Measurements from ENCODE around the gene FRMD8. TPM values are rescaled to one million over a fixed set of nuclear protein-coding genes. Genes with fewer than 3 reads are reported as not detected.

FRMD8 gene
- total RNA-seq, 1 donor from 2014 or later: 57.5 TPM

DNA sequence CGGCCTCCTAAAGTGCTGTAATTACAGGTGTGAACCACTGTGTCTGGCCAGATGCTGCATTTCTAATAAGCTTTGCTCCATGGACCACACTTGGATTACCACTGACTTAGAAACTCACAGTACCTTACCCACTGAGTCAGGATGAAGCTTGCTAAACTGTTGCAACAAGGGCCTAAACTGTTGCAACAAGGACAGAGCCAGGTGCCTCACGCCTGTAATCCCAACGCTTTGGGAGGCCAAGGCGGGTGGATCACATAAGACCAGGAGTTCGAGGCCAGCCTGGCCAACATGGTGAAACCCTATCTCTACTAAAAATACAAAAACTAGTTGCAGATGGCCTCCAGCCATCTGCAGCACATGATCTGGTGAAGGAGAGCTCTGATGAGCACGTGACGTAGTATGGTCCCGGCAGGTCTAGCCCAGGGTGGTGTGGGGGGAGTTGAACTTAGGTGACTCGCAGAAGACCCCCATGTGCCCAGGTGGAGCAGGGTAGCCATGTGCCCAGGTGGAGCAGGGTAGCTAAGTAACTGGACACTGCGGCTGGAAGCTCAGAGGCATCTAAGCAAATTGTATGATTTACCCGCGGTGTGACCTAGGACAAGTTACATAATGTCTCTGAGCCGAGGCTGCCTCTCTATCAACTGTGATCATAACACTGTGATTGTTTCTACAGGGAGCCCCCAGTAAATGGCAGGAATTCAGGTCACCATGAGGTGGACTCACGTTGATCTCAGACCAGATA lies 12.4 kb upstream of the FRMD8 start:
- intact Hi-C loops (cut with micrococcal nuclease): no loop called here

DNA sequence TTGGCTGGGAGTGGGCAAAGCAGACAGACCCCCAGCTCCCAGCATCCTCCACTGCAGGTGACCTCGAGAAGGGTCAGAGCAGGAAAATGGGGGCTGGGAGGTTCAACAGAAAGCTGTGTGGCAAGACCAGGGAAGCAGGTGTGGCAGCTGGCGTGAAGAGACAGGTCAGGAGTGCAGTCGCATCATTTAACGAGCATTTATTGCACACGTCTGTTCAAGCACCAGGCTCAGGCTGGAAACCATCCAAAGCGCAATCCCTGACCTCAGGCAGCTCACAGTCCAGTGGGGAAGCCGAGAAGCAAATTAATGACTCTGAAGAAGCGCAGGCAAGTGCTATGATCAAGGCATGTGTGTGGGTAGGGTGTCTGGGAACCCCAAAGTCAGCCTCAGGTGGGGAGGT lies 11.4 kb upstream of the FRMD8 start:
- intact Hi-C loops (cut with micrococcal nuclease): no loop called here

DNA sequence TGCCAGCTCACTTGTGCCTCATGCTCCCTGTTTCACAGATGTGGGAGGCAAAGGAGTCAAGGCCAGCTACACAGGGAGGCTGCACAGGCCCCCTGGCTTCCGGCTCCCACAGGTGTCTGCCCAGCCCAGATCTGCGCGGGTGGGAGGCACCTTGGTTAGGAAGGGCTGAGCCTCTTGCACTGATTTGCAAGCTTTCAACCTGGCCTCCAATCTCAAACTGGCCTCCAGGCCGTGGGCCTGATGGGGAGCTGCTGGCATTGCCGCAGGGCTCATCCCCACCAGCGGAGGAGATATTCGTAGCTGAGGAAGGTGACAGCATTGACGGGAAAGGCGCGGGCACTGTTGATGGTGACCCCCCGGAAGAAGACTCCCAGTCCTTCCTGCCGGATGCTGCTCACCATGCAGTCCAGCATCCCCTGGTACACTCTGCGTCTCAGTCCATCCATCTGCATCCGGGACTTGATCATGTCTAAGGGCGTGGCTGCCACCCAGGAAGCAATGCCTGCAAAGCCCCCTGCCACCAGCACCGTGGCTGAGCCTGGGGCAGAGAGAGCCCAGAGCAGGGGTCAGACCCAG lies 10.2 kb upstream of the FRMD8 start:
- intact Hi-C loops (cut with micrococcal nuclease): no loop called here

DNA sequence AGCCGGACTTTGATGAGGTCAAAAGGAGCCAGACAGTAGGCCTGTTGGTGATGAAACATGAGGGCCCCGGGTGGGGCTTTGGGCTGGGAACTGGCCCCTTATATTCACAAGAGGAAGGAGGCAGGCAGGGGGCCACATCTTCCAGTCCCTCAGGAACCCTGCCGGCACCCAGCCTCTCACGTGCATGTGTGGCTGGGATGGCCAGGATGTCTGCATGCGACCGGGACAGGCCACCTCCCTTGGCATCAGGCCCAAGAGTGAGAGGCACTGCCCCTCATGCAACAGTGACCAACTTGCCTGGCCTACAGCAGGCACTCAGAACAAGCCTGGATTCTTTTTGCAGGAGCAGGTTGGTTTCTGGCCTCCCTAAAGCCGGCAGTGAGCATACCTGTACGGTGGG lies 9.4 kb upstream of the FRMD8 start:
- intact Hi-C loops (cut with micrococcal nuclease): no loop called here

DNA sequence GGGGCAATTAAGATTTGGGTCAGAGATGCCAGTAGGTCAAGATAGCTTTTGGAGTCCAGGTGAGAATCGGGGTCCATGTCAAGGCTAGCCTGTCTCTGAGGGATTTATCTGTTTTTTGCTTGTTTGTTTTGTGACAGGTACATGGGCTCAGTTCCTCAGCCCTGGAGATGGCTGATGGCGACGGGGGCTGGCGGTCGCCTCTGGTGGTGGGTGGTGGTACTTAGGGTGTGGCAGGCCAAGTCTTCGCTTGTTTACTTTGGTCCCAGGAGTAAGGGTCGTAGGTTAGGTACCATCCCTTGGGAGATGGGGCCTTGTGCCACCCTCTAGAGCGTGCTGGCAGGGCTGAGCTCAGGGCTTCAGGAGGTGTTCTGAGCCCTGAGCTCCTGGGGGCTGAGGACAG lies 8.7 kb upstream of the FRMD8 start:
- intact Hi-C loops (cut with micrococcal nuclease): no loop called here

DNA sequence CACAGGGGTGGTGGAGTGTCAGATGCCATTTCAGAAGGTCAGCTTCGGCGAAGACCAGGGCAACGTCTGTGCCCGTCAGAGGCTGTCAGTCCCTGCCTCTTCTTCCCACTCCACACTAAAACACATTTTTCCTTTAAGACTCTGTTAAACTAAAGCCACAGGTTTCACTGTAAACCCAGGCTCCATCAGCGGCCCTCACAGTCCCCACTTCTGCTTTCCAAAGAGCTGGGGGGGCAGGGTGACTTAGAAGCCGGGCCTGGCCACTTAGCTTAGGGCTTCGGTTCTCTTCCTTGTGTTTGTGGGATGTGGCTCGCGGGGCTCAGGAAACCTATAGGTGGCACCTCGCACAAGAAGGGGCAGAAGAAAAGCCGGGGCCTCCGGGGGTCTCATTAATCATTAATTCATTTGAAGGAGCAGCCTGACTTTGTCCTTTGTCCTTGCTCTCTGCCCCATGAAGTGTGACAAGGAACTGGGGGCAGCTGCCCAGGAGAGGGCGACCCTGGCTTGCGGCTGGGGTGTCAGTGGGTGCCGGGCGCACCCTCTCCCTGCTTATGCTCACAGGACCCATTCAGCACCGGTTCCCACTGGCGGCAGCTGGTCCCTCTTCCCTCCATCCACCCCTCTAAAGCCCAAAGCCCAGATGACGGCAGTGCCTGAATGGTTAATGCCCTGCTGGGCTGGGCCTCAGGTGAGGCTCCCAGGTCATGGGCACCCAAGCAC lies 8.1 kb upstream of the FRMD8 start:
- intact Hi-C loops (cut with micrococcal nuclease): no loop called here

DNA sequence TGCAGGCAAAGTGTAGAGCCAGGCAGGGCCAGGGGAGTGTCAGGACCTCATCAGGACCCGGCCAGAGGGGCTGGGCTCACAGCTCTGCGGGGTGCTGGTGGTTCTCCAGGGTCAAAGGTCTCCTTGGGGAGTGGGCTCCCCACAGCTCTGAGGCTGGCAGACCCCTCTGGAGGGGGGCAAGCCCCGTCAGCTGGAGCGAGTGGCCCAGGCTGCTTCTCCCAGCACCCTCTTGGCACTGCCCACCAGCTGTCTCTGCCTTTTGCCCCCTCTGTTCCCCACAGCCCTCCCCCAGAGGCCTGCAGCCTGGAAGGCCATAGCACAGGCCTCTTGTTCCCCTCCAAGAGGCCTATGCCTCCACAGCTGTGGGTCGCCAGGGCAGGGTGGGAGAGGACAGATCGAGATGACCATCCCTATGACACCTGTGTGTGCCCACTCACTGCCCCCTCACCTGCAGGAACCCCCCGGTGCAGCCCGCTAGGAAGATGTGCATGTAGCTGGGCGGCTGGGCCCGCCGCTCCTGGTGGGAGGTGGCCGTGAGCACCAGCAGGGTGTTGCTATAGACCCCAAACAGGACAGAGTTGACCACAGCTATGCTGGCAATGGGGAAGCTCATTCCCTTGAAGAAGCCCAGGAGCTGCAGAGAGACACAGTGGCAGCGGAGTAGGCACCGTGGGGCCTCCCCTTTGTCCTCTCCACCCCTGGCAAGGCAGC lies 7.4 kb upstream of the FRMD8 start:
- intact Hi-C loops (cut with micrococcal nuclease): no loop called here

DNA sequence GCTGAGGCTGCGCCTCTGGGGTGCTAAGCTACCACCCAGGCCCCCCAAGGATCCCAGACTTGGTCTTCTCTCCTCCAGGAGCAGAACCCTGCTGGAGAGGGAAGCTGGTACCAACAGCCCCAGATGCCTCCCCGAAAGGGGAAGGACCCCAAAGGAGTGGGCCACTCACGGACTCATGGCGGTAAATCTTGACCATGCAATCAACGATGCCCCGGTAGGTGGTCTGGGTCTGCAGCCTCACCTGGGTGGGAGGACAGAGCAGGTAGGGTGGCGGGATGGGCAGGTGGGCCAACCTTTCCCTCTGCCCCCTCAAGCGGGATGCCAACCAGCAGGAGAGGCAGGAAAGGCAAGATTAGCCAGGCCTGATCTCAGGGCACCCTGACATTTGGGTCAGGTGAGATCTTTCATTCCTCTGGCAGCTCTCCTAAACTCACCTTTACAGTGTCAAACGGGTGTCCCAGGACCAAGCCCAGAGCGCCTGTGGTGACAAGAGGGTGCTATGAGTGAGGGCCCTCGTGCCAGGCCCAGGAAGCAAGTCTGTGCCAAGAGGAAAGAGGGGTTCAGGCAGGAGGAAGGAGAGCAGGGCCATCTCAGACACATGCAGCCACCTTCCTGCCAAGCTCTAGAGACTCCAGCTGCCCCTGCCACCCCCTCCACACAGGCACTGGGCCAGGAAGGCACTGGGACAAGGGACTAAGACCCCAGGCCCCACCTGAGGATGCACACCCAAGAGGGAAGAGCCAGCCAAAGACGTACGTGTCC lies 6.6 kb upstream of the FRMD8 start:
- intact Hi-C loops (cut with micrococcal nuclease): no loop called here

DNA sequence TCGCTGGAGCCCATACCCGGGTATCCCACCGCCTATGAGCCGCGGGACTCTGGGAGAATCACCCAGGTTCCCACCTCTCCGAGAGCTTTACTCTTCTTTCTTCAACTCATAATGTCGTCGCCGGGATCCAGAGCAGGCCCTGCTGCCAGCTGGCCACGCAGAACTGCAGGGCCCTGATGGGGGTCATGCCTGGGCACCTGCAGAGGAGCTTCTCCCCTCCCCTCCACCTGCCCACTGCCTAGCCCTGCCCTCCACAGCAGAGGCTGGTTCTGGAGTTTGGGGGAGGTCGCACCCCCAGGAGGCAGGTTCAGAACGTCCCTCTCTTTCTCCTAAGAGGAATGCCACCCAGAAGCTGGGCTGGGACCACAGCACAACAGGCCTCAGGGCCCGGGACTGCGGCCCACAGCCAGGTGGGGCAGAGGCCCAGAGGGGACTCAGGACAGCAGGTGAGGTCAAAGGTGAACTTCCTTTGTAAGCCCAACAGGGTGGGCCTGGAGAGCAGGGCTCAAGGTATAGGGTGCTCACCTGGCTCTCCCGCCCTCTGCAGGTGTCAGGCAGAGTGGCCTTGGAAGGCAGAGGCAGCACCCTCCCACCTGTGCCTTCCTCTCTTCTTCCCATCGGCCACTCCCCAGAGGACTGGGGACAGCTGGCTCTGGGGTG lies 5.8 kb upstream of the FRMD8 start:
- intact Hi-C loops (cut with micrococcal nuclease): no loop called here

DNA sequence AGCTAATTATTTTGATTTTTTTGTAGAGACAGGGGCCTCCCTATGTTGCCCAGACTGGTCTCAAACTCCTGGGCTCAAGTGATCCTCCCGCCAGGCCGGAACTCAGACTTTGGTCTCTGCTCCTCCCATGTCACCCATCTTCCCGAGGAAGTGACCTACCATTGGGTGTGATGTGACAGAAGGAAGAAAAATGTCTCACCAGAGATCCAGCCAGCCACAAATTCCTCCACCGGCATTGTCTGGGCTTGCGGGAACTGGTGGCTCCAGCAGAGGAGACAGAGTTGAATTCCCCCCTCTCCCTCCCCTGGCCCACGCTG lies 4.8 kb upstream of the FRMD8 start:
- intact Hi-C loops (cut with micrococcal nuclease): loop anchor here (1.0 to 2.0 kb wide), 9 partner anchors 15 to 193 kb away; partner anchors contain the start of genes DPF2, MALAT1 and TIGD3

DNA sequence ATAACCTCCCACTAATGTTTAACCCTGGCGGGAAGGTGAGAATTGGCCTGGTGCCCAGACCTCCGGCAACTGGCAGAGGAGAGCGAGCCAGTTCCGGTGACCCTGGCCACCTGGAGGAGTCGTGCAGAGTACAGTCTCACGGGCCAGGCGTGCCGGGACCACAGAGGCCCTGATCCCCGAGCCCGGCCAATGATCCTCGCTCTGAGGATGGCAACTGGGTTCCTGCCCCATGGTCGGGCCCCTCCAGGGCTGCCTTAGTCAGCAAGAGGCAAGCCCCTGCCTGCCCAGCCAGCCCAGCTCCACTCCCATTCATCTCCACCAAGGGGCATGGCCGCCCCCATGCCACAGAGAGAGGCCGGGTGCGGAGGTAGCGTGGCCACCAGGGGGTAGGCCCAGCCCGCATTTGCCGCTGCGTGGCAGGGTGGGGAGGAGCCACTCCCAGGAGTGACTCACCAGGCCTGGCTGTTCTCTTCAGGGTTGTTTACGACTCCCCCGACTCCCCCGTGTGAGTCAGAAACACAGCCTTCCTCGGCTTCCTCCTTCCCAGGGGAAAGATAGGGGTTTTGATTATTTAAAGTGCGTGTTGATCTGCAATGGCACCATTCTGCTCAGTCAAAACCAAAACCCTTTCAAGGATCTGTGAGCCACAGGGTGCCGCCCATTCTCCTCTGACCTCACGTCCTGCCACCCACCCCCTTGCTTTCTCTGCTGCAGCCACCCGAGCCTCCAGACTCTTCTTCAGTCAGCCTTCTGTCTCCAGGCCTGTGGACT lies 4.2 kb upstream of the FRMD8 start, which contains the start of gene SLC25A45:
Gene SLC25A45 (minus strand): TSS at position 614 of the 771 bp plus-strand sequence. CDS start 695 bp downstream, outside the sequence.
- intact Hi-C loops (cut with micrococcal nuclease): loop anchor here (1.0 to 2.0 kb wide), 9 partner anchors 16 to 193 kb away; partner anchors contain the start of genes DPF2, MALAT1 and TIGD3

DNA sequence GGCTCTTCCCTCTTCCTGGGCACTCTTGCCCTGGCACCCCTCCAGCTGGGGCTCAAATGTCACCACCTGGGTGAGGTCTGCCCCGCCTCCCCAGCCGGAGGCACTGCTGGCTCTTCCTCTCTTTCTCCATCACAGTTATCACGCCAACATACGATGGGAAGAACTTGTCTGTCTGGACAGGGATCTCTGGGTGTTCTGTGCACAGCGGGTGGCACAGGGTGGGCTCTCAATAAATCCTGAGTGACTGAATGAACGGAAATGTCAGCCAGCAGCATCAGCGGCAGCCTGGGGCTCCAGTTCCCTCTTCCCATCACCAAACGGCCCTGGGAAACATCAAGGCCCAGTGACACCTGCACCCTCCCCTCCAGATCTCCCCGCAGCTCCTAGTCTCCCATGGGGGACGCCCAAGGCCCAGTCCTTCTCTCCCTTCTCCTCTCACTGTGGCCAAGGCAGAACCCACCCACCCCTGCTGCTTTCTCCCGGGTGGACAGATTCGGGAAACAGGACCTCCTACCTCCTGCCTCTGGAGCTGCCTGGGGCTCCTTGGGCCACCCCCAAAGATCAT lies 3.6 kb upstream of the FRMD8 start:
- intact Hi-C loops (cut with micrococcal nuclease): loop anchor here (1.0 to 2.0 kb wide), 9 partner anchors 17 to 192 kb away; partner anchors contain the start of genes DPF2, MALAT1 and TIGD3

DNA sequence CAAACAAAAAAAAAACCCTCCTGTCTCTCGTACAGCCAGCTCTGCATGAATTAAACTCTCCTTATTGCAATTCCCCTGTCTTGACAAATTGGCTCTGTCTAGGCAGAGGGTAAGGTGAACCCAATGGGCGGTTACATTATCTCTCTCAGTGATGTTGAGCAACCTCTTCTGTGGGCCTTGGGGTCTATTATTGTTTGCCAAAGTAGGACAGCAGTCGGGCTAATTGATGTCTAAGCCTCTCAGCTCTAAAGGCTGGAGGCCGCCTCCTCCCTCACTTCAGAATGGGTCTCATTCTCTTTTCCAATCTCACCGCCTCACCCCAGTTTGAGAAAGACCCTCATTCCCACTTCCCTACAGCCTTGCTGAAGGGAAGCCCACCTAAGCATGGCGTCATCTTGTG lies 2.7 kb upstream of the FRMD8 start:
- intact Hi-C loops (cut with micrococcal nuclease): loop anchor here (2.0 kb wide), 1 partner anchor 191 kb away; no protein-coding TSS in a partner anchor

DNA sequence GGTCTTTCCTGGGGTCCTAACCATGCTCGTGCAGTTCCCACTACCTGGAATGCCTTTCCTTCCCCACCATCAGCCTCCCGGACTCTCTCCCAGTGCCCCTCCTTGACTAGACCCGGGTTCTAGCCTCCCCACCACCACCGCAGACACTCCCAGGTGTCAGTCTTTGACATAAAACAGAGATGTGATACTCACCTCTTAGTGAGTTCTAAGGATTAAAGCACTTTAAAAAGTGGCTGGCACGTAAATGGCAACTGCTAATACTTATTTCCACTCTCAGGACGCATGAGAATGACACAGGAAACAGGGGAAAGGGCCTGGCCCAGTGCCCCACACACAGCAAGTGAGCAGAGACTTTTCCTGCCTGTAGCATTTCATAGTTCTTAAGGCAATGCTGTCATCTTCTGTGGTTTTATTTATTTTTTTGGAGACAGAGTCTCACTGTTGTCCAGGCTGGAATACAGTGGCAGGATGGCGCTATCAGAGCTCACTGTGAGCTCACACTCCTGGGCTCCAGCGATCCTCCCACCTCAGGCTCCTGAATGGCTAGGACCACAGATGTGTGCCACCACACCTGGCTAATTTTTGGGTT lies 2.0 kb upstream of the FRMD8 start:
- intact Hi-C loops (cut with micrococcal nuclease): no loop called here

DNA sequence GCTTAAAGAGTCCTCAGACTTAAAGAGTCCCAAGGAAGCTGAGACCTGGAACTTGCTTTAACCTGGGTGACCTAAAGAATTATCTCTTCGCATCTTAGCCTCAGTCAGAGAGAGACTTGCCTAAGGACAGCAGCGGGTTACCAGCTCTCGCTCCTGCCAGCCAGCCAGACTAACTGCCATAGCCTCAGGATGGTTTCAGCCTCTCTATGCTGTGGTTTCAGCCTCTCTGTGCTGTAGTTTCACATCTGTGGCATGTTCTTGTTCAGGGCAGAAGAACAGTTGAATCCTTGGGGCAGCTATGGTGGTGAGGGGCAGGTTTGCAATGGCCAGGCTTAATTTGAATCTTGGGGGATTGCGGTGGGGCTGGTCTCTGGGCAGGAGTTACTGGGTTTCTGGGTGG lies 2.3 kb downstream of the FRMD8 start:
- intact Hi-C loops (cut with micrococcal nuclease): no loop called here

DNA sequence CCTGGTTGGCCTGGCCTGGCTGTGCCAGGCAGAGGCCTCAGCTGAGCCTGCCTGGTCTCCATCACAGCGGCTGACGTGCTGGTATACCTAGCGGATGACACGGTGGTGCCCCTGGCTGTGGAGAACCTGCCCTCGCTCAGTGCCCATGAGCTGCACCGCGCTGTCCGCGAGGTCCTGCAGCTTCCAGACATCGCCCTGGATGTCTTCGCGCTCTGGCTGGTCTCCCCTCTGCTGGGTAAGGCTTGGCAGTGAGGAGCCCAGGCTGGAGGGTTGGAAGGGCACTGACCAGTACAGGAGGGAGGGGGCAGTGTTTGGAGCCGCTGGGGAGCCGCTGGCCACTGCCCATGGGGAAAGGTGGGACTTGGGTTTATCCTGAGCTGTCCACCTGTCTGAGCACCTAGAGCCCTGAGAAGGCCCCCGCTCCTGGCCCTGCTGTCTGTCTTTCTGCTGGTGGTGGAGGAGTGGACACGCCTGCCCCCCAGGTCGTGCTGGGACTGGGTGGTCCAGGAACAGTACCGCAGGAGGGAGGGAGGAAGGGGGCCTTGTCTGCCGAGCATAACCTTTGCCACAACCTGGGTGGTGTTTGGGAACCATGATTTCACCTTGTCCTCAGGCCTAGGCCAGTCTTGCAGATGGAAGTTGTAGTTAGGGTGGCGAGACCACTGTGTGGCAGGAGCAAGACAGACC lies 3.0 kb downstream of the FRMD8 start:
- intact Hi-C loops (cut with micrococcal nuclease): no loop called here

DNA sequence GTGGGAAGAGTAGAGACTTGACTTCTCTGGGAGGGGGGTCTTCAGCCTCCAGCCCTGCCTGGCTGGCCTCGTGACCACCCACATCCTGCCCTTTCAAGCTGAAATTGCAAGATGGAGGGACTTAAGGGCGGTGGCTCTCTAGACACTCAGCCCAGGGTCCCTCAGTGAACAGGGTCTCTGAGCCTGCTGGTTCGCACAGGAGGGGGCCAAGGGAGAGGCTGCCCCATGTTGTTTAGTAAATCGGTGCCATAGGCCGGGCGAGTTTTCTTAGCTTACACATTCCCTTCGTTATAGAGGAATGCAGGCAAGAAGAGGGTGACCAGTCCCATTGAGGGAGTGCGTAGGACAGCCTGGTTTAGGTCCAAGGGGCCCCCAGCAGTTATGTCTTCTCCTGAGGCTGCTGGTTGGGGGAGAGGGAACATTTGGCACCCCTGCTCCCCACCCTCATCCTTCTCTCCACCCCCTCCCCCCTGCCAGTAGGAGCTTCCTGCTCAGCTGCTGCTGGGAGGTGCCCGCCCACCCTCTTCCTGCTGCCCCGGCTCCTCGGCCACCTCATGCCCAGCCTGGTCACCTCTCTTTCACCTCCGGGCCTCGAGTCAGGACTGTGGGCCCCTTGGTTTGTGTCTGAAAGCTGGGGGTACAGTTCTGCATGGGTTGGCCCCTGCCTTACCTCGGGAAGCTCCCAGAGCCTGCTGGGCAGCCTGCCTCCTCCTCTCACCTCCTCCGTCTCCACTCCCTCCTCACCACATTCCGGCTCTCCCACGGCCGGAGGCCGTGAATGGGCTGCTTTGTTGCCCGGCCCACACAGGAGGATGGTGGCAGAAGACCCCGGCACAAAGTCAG lies 3.9 kb downstream of the FRMD8 start:
- intact Hi-C loops (cut with micrococcal nuclease): no loop called here
